ENCODE results near the gene SNX14.
"Not testable (repeated sequence)": the region's sequence is repeated elsewhere in the genome, so short reads cannot be mapped to it uniquely, and the experiment has no call there.

Gene SNX14

DNA sequence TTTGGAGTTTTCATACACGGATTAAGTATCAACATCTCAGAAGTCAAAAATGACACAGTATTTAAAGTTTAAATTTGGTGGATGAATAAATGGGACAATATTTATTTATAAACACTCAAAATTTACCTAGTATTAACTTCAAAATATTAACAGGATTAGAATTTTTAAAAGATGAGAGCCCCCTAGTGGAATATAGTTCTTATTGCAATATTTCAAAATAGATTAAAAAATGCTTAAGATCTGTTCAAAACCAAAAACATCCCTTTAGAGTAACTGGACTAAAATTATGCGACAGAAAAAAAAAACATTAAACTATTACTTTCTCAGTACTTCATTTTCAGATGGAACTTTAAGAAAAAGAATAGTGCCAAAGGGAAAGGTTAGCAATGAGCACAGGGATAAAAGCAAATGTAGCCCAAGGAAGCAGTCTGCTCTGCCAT, 56.6 kb downstream of the SNX14 start (continued):
- TF ChIP-seq, protein P1, sequence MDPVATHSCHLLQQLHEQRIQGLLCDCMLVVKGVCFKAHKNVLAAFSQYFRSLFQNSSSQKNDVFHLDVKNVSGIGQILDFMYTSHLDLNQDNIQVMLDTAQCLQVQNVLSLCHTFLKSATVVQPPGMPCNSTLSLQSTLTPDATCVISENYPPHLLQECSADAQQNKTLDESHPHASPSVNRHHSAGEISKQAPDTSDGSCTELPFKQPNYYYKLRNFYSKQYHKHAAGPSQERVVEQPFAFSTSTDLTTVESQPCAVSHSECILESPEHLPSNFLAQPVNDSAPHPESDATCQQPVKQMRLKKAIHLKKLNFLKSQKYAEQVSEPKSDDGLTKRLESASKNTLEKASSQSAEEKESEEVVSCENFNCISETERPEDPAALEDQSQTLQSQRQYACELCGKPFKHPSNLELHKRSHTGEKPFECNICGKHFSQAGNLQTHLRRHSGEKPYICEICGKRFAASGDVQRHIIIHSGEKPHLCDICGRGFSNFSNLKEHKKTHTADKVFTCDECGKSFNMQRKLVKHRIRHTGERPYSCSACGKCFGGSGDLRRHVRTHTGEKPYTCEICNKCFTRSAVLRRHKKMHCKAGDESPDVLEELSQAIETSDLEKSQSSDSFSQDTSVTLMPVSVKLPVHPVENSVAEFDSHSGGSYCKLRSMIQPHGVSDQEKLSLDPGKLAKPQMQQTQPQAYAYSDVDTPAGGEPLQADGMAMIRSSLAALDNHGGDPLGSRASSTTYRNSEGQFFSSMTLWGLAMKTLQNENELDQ (tag by site-specific recombination; IDR thresholded peaks at IDR 0.05; ENCODE audit: low read depth) = no peak
- TF ChIP-seq ZNF521 (tag by site-specific recombination; IDR thresholded peaks at IDR 0.05) (no peak), ZNF610 (tag by site-specific recombination; IDR thresholded peaks at IDR 0.05; ENCODE audit: borderline replicate concordance) (no peak), GFI1B (tag by site-specific recombination; IDR thresholded peaks at IDR 0.05) (no peak)

GRCh38 chr6:85524281-85524680, 69.4 kb downstream of the SNX14 start:
- H3K9me3 ChIP-seq (ENCODE audit: control insufficient read depth, insufficient read depth, low read depth, low read length); H3K27ac ChIP-seq (ENCODE audit: extremely low read depth, low read depth, low read length); H3K4me1 ChIP-seq (ENCODE audit: control insufficient read depth, insufficient read depth, low read length); H3K4me3 ChIP-seq (ENCODE audit: low read depth, low read length); POLR2A ChIA-PET: not testable (repeated sequence)
- CTCF ChIA-PET = interaction anchor here (0.7 to 3.5 kb wide), 4 partner anchors 12 to 169 kb away, joined by 4 to 35 read pairs (median 12); no protein-coding TSS in a partner anchor
- peaks cover 22 to 51% of the 10 kb centered on the region in 2 experiments for H3K36me3 ChIP-seq (ENCODE audit: control insufficient read depth in 2 of 2, insufficient read depth in 1 of 2, low read length in 2 of 2)

- POLR2A ChIA-PET = no interaction called here
- no peaks in the 10 kb centered on the region for H3K9me3 ChIP-seq (ENCODE audit: control insufficient read depth, insufficient read depth, low read depth, low read length)
- H3K27ac ChIP-seq (ENCODE audit: extremely low read depth, low read depth, low read length) = no peak overlapping the region
- CTCF ChIA-PET = interaction anchor here (0.7 kb wide), 1 partner anchor 22 kb away, joined by 5 read pairs; no protein-coding TSS in a partner anchor
- TF ChIP-seq ZNF664 (tag by site-specific recombination; IDR thresholded peaks at IDR 0.05) (no peak), ZNF843 (tag by site-specific recombination; IDR thresholded peaks at IDR 0.05) (no peak), ZNF292 (tag by site-specific recombination; IDR thresholded peaks at IDR 0.05; ENCODE audit: borderline replicate concordance, low read depth) (no peak), ZBTB17 (tag by site-specific recombination; IDR thresholded peaks at IDR 0.05) (no peak), ZNF266 (tag by site-specific recombination; IDR thresholded peaks at IDR 0.05; ENCODE audit: low read depth) (no peak), ZNF202 (tag by site-specific recombination; IDR thresholded peaks at IDR 0.05; ENCODE audit: borderline replicate concordance) (no peak), ZNF2 (tag by site-specific recombination; IDR thresholded peaks at IDR 0.05) (no peak), ZSCAN30 (tag by site-specific recombination; IDR thresholded peaks at IDR 0.05) (no peak), ZNF394 (tag by site-specific recombination; IDR thresholded peaks at IDR 0.05; ENCODE audit: borderline replicate concordance) (no peak)
- peaks cover 18 to 41% of the 10 kb centered on the region in 2 experiments for H3K36me3 ChIP-seq (ENCODE audit: control insufficient read depth in 2 of 2, insufficient read depth in 1 of 2, low read length in 2 of 2)
- no peaks in the 10 kb centered on the region for H3K4me1 ChIP-seq (ENCODE audit: control insufficient read depth, insufficient read depth, low read length)
- no peak overlapping the region for H3K4me3 ChIP-seq (ENCODE audit: low read depth, low read length)
Observed at GRCh38 chr6:85516168-85516567, 77.5 kb downstream of the SNX14 start.

DNA sequence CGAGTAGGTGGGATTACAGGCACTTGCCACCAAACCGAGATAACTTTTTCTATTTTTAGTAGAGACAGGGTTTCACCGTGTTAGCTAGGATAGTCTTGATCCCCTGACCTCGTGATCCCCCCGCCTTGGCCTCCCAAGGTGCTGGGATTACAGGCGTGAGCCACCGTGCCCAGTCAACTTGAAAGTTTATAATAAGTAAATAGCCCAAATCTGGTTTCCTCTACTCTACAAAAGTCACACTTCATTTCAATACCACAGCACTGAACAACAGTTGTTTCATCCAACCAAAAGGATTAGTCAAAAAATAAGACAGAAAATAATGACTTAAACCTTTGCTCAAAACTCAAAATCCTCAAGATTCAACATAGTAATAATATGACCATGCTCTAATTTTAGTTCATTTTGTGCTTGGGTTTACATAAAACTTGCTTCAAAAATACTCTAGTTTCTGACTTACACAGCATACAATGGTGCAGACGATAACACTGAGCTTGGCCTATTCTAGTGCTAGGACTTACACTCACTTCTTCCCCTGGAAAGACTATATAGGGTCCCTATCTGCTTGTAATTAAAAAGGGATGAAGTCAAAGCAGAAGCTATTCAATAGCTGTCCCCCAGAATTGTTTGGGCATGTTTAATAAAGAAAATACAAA, 87.1 kb downstream of the SNX14 start:
- H3K36me3 ChIP-seq (ENCODE audit: control insufficient read depth in 2 of 2, insufficient read depth in 1 of 2, low read length in 2 of 2) = peaks cover 4 to 41% of the 10 kb centered on the region in 2 experiments; a peak in 2 of 3 replicates
- no peak for TF ChIP-seq ZBTB6 (tag by site-specific recombination; IDR thresholded peaks at IDR 0.05)
- peak; percentile 49; the same call in 1 of the 2 replicates for TF ChIP-seq MZF1 (tag by site-specific recombination; IDR thresholded peaks at IDR 0.05; ENCODE audit: borderline replicate concordance)
- no peak for TF ChIP-seq ZNF660 (tag by site-specific recombination; IDR thresholded peaks at IDR 0.05)
- no peaks in the 10 kb centered on the region for H3K4me1 ChIP-seq (ENCODE audit: control insufficient read depth, insufficient read depth, low read length)
- no peak overlapping the region for H3K27ac ChIP-seq (ENCODE audit: extremely low read depth, low read depth, low read length)
- no peaks in the 10 kb centered on the region for H3K9me3 ChIP-seq (ENCODE audit: control insufficient read depth, insufficient read depth, low read depth, low read length)
- CTCF ChIA-PET = interaction anchor here (0.6 to 1.6 kb wide), 3 partner anchors 23 to 174 kb away, joined by 3 to 13 read pairs (median 6); no protein-coding TSS in a partner anchor
- POLR2A ChIA-PET = no interaction called here
- H3K4me3 ChIP-seq (ENCODE audit: low read depth, low read length) = no peak overlapping the region
